Fibroblast of pulmonary artery (primary cell): Measurements from ENCODE around the gene ZNF518B.
A peak's percentile ranks its signal among the peaks of the same experiment; 100 is the strongest.

Experiments used
- DNase-seq: peaks from one replicate; pipeline ENCODE4 v3.0.0-alpha.2; 2010; ENCODE audit warnings: low read depth
- H3K4me3 ChIP-seq: replicated peaks from 2 replicates; pipeline ENCODE4 v1.5.1; 2011; ENCODE audit warnings: low read depth, mild to moderate bottlenecking, control low read depth, low read length, moderate library complexity
- CTCF ChIP-seq: IDR thresholded peaks from 2 replicates; pipeline ENCODE4 v1.5.1; 2011; ENCODE audit warnings: mild to moderate bottlenecking, control low read depth, low read length, inconsistent platforms; ENCODE audit errors: missing control alignments

The ZNF518B gene

GRCh38 chr4:10417740-10418139 lies 39.5 kb downstream of the ZNF518B start:
- H3K4me3 ChIP-seq = no peak overlapping the region
- DNase-seq = no peak
- no peak for TF ChIP-seq CTCF

- no peak for TF ChIP-seq CTCF
- no peak overlapping the region for H3K4me3 ChIP-seq
- DNase-seq = no peak
Measured at GRCh38 chr4:10416441-10416840, 40.8 kb downstream of the ZNF518B start.

- no peak for DNase-seq
- TF ChIP-seq CTCF = no peak
- no peak overlapping the region for H3K4me3 ChIP-seq
Measured at GRCh38 chr4:10413177-10413576, 44.0 kb downstream of the ZNF518B start.

- H3K4me3 ChIP-seq = no peak overlapping the region
- DNase-seq = no peak
- no peak for TF ChIP-seq CTCF
Measured at GRCh38 chr4:10405672-10406071, 51.6 kb downstream of the ZNF518B start.

DNA sequence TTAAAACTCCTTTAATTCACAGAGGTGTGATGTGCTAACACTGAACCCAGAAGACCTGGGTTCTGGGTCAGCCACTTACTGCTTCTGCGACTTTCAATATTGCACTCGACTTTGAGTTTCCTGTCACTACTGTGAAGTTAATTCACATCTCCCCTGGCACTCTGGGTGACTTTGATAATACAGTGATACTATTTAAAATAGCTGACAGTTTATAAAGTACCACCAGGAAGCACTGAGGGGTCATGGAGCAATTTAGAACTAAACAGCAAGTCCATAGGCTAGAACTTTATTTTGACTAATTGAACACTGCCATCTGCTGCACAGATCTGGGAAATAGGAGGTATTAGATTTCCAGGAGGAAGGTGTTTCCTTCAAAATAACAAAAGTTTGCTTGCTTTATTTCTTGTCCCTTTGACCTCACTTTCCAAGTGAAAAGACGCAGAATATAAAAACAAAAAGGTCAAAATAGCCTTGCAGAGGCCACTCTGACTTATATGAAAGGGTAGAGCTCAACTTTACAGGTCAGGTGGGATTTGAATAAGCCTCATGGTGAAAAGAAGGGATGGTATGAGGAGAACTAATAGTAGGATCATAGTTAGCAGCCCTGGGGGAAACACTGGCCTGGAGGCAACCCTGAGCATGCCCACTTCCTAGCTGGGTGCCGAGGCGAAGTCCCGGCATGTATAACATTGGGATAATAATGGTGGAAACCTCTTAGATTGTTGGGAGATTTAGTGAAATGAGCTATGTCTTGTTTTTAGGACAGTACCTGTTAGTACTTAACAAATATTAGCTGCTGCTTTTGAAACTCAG lies 53.4 kb downstream of the ZNF518B start:
- peak; percentile 60 for TF ChIP-seq CTCF
- H3K4me3 ChIP-seq = no peak overlapping the region
- peak; percentile 79 for DNase-seq

GRCh38 chr4:10395971-10396580 lies 61.1 kb downstream of the ZNF518B start:
- no peak overlapping the region for H3K4me3 ChIP-seq
- TF ChIP-seq CTCF = no peak
- DNase-seq = no peak
